H1 (cell line): ENCODE data around the gene ZBTB1. TPM values are rescaled to one million over a fixed set of nuclear protein-coding genes. Genes with fewer than 3 reads are reported as not detected.

Experiments used
- CTCF ChIA-PET: fragments of 300-600 bp; sonication (Branson Sonifier 250); formaldehyde crosslinking; loops from one replicate; lab custom pipeline; 2021; ENCODE audit not compliant: partially characterized antibody; lab: Charles Lee
- POLR2A ChIA-PET: fragments of 300-600 bp; sonication (Branson Sonifier 250); formaldehyde crosslinking; loops from one replicate; lab custom pipeline; 2021; ENCODE audit warnings: inconsistent platforms; ENCODE audit not compliant: partially characterized antibody; lab: Charles Lee
- DNase-seq, 2 experiments: peaks; one replicate each; pipeline versions ENCODE4 v3.0.0 to v3.0.0-alpha.2; 2010 to 2022; ENCODE audit warnings: low spot score in 2 of 2, low read depth in 1 of 2, mixed read lengths in 1 of 2
- FAIRE-seq: peaks from 2 replicates; lab custom pipeline; 2011; peaks lifted over from hg19 to GRCh38; lab: Jason Lieb, UNC
- H2AFZ ChIP-seq: 2 replicates; pipeline ENCODE4 v1.8.1; 2012; ENCODE audit warnings: low read length, inconsistent platforms
- H2AK5ac ChIP-seq: 2 replicates; pipeline ENCODE4 v1.6.1; 2013; ENCODE audit warnings: low read depth, low read length
- H2BK120ac ChIP-seq: replicated peaks from 2 replicates; pipeline ENCODE3; 2013; ENCODE audit warnings: low read depth, low read length, inconsistent platforms
- H2BK12ac ChIP-seq: 2 replicates; pipeline ENCODE4 v1.6.1; 2013; ENCODE audit warnings: low read depth, low read length
- H2BK15ac ChIP-seq: 2 replicates; pipeline ENCODE4 v1.6.1; 2013; ENCODE audit warnings: low read length
- H2BK20ac ChIP-seq: 2 replicates; pipeline ENCODE4 v1.6.1; 2013; ENCODE audit warnings: low read length
- H2BK5ac ChIP-seq: 2 replicates; pipeline ENCODE4 v1.6.1; 2013; ENCODE audit warnings: low read depth, low read length
- H3K14ac ChIP-seq: 2 replicates; pipeline ENCODE4 v1.6.1; 2013; ENCODE audit warnings: inconsistent platforms; ENCODE audit not compliant: insufficient read length
- H3K18ac ChIP-seq: 2 replicates; pipeline ENCODE4 v1.6.1; 2013; ENCODE audit warnings: low read length; ENCODE audit errors: extremely low read depth
- H3K23ac ChIP-seq: 2 replicates; pipeline ENCODE4 v1.6.1; 2013; ENCODE audit warnings: inconsistent platforms; ENCODE audit not compliant: insufficient read length
- H3K23me2 ChIP-seq: 2 replicates; pipeline ENCODE4 v1.6.1; 2013; ENCODE audit warnings: low read depth, low read length
- H3K27ac ChIP-seq: 2 replicates; pipeline ENCODE4 v1.6.1; 2011; ENCODE audit warnings: low read depth, low read length, inconsistent platforms
- H3K27me3 ChIP-seq, 4 experiments: replicated peaks in 1 of 4; 1 replicate in 1 of 4; 2 replicates in 3 of 4; pipeline versions ENCODE4 v1.6.1 to v1.8.1; 2011 to 2013; ENCODE audit warnings: low read length in 3 of 4, mild to moderate bottlenecking in 3 of 4, inconsistent platforms in 2 of 4, mixed read lengths in 2 of 4, moderate library complexity in 1 of 4; ENCODE audit not compliant: control insufficient read depth in 3 of 4, insufficient read depth in 3 of 4; ENCODE audit errors: extremely low read depth in 1 of 4
- H3K36me3 ChIP-seq, 4 experiments: 2 replicates each; pipeline versions ENCODE4 v1.6.1 to v1.8.1; 2011 to 2013; ENCODE audit warnings: mild to moderate bottlenecking in 4 of 4, low read length in 3 of 4, moderate library complexity in 2 of 4, control low read depth in 1 of 4, inconsistent platforms in 1 of 4; ENCODE audit not compliant: insufficient read depth in 4 of 4, control insufficient read depth in 2 of 4
- H3K4ac ChIP-seq: replicated peaks from 2 replicates; pipeline ENCODE3; 2013; ENCODE audit warnings: low read length, low read depth, mixed read lengths, inconsistent platforms; ENCODE audit not compliant: insufficient read length
- H3K4me1 ChIP-seq, 4 experiments: replicated peaks in 1 of 4; 1 replicate in 1 of 4; 2 replicates in 3 of 4; pipeline versions ENCODE4 v1.6.1 to v1.8.1; 2011 to 2013; ENCODE audit warnings: low read length in 3 of 4, inconsistent platforms in 2 of 4, mixed read lengths in 1 of 4; ENCODE audit not compliant: insufficient read depth in 4 of 4, control insufficient read depth in 3 of 4
- H3K4me2 ChIP-seq, 2 experiments: 2 replicates each; pipeline versions ENCODE4 v1.6.1 to v1.8.1; 2011 to 2013; ENCODE audit warnings: low read depth in 2 of 2, low read length in 2 of 2, control low read depth in 1 of 2, inconsistent platforms in 1 of 2, mild to moderate bottlenecking in 1 of 2; ENCODE audit not compliant: insufficient read depth in 1 of 2
- H3K4me3 ChIP-seq, 4 experiments: fragments of 200-600, 300-600 bp in 1 of 4; sonication (generic), shearing (Covaris generic), sonication (Bioruptor Twin) in 1 of 4; 2 replicates each; pipeline versions ENCODE4 v1.5.1 to v1.8.1; 2011 to 2016; ENCODE audit warnings: low read length in 4 of 4, low read depth in 3 of 4, control low read depth in 2 of 4, inconsistent platforms in 2 of 4, mild to moderate bottlenecking in 2 of 4, mixed read lengths in 1 of 4, moderate library complexity in 1 of 4; ENCODE audit not compliant: insufficient read depth in 2 of 4; ENCODE audit errors: extremely low read depth in 1 of 4
- H3K56ac ChIP-seq: replicated peaks from 2 replicates; pipeline ENCODE3; 2013; ENCODE audit warnings: low read depth, mild to moderate bottlenecking, mixed read lengths, low read length, inconsistent platforms; ENCODE audit not compliant: insufficient read length
- H3K79me1 ChIP-seq: 2 replicates; pipeline ENCODE4 v1.6.1; 2013; ENCODE audit warnings: low read depth, low read length, control low read depth
- H3K79me2 ChIP-seq, 2 experiments: 2 replicates each; pipeline versions ENCODE4 v1.6.1 to v1.8.1; 2012 to 2013; ENCODE audit warnings: low read length in 2 of 2, mild to moderate bottlenecking in 2 of 2, inconsistent platforms in 1 of 2; ENCODE audit not compliant: insufficient read depth in 2 of 2, control insufficient read depth in 1 of 2
- H3K9ac ChIP-seq, 4 experiments: replicated peaks in 1 of 4; 1 replicate in 1 of 4; 2 replicates in 3 of 4; pipeline versions ENCODE4 v1.6.1 to v1.8.1; 2011 to 2013; ENCODE audit warnings: low read depth in 3 of 4, low read length in 3 of 4, control low read depth in 2 of 4, mild to moderate bottlenecking in 2 of 4, moderate library complexity in 2 of 4, inconsistent platforms in 1 of 4; ENCODE audit errors: extremely low read depth in 1 of 4
- H3K9me3 ChIP-seq, 2 experiments: 2 replicates each; pipeline versions ENCODE4 v1.6.1 to v1.8.1; 2012 to 2013; ENCODE audit warnings: mild to moderate bottlenecking in 2 of 2, moderate library complexity in 2 of 2, control low read depth in 1 of 2, inconsistent platforms in 1 of 2, low read depth in 1 of 2, low read length in 1 of 2, mixed read lengths in 1 of 2; ENCODE audit not compliant: insufficient read depth in 2 of 2
- H4K20me1 ChIP-seq, 2 experiments: replicated peaks in 1 of 2; 2 replicates each; pipeline versions ENCODE3 to v1.8.1; 2011 to 2013; ENCODE audit warnings: inconsistent platforms in 2 of 2, low read length in 2 of 2, mild to moderate bottlenecking in 1 of 2; ENCODE audit not compliant: insufficient read depth in 2 of 2, control insufficient read depth in 1 of 2
- H4K5ac ChIP-seq: 2 replicates; pipeline ENCODE4 v1.6.1; 2013; ENCODE audit warnings: low read length, low read depth, mixed read lengths, inconsistent platforms; ENCODE audit not compliant: insufficient read length
- H4K8ac ChIP-seq: 2 replicates; pipeline ENCODE4 v1.8.0; 2013; ENCODE audit warnings: mild to moderate bottlenecking, moderate library complexity, low read length, inconsistent platforms; ENCODE audit not compliant: insufficient read depth; ENCODE audit errors: extremely low read depth
- H4K91ac ChIP-seq: replicated peaks from 2 replicates; pipeline ENCODE3; 2013; ENCODE audit warnings: low read length, mixed read lengths, inconsistent platforms; ENCODE audit not compliant: insufficient read length
- CREB1 ChIP-seq: IDR thresholded peaks from 2 replicates; pipeline ENCODE4 v1.6.1; 2012; ENCODE audit warnings: inconsistent platforms
- CTCF ChIP-seq, 3 experiments: IDR thresholded peaks; 1 replicate in 2 of 3; 2 replicates in 1 of 3; pipeline versions ENCODE4 v1.5.1 to v1.6.1; 2011; ENCODE audit warnings: low read length in 3 of 3, mild to moderate bottlenecking in 3 of 3, inconsistent platforms in 2 of 3, low read depth in 1 of 3, moderate library complexity in 1 of 3; ENCODE audit not compliant: insufficient read depth in 1 of 3; ENCODE audit errors: control extremely low read depth in 1 of 3
- GTF2F1 ChIP-seq: IDR thresholded peaks from 2 replicates; pipeline ENCODE4 v1.6.1; 2012; ENCODE audit warnings: low read depth, low read length, improper control_type of control experiment, borderline replicate concordance
- KDM4A ChIP-seq: IDR thresholded peaks from one replicate; pipeline ENCODE4 v1.7.1; 2012; ENCODE audit warnings: low read depth, mild to moderate bottlenecking, moderate library complexity, low read length, inconsistent platforms; ENCODE audit not compliant: severe bottlenecking
- MAX ChIP-seq: IDR thresholded peaks from 2 replicates; pipeline ENCODE4 v1.6.1; 2012; ENCODE audit warnings: inconsistent platforms
- TBP ChIP-seq: IDR thresholded peaks from 2 replicates; pipeline ENCODE4 v1.6.1; 2011; ENCODE audit warnings: low read depth, low read length, improper control_type of control experiment
- WGBS, 2 experiments: shearing (Covaris generic) in 1 of 2; methylation state at CpG; one replicate each; pipeline versions ENCODE4 v1.1.6 to v1.1.7; 2013 to 2015; ENCODE audit warnings: low lambda C conversion rate in 2 of 2, mixed read lengths in 2 of 2, inconsistent platforms in 1 of 2, low coverage in 1 of 2, missing lambda C conversion rate in 1 of 2; ENCODE audit not compliant: insufficient replicate concordance in 2 of 2, insufficient coverage in 1 of 2, insufficient read length in 1 of 2; ENCODE audit errors: extremely low coverage in 1 of 2, missing lambda C conversion rate in 1 of 2; 5-methylcytosine and 5-hydroxymethylcytosine counted together
- polyA plus RNA-seq, 7 experiments: library from polyadenylated mRNA; depleted of rRNA in 3 of 7; stranded (reverse) in 5 of 7; unstranded in 2 of 7; fragments of >200 nt in 5 of 7; fragments of 200-250 nt in 2 of 7; gene quantifications; 1 replicate in 5 of 7; 2 replicates in 1 of 7; 4 replicates in 1 of 7; pipeline versions ENCODE4 v1.2.1 to v1.2.3, GENCODE V29; 2011 to 2013; ENCODE audit warnings: missing spikeins in 2 of 7, mixed read lengths in 2 of 7
- total RNA-seq: library from RNA; stranded (reverse); fragmentation: NEBNext Ultra II Directional; extraction: Animal tissue kit (Norgen Biotek cat#: 25700); gene quantifications from 2 replicates; pipeline ENCODE4 v1.2.1, GENCODE V29; 2021
- TF ChIP-seq, protein P1 (sequence below): IDR thresholded peaks from 2 replicates; pipeline ENCODE4 v1.6.1; 2012; ENCODE audit warnings: low read length, inconsistent platforms

The ZBTB1 gene
- total and polyA plus RNA-seq, 2 of the 8 experiments (the other 6 are each of a cell fraction or from before 2014, with no cell fraction given): 13.6 to 27.5 TPM

- FAIRE-seq: peak; percentile 24
- Histone ChIP-seq H3K56ac (no peak overlapping the region), H3K23ac (no peak overlapping the region), H3K9ac (no peak overlapping the region), H2BK20ac (no peak overlapping the region), H3K4me3 (no peak overlapping the region), H3K79me2 (peaks cover 3 to 89% of the 10 kb centered on the region in 2 experiments), H3K18ac (no peak overlapping the region), H2BK5ac (no peak overlapping the region), H4K8ac (no peak overlapping the region), H3K36me3 (no peaks in the 10 kb centered on the region), H3K27me3 (no peaks in the 10 kb centered on the region), H2AFZ (no peak overlapping the region), H3K79me1 (peaks cover 2% of the 10 kb centered on the region; the same call in 1 of the 2 replicates), H2BK12ac (no peak overlapping the region), H3K23me2 (no peaks in the 10 kb centered on the region), H3K27ac (no peak overlapping the region), H3K9me3 (no peaks in the 10 kb centered on the region; a peak in 1 of 4 replicates), H4K20me1 (peaks cover 2 to 3% of the 10 kb centered on the region in 2 experiments), H4K5ac (no peak overlapping the region), H3K14ac (no peak overlapping the region), H2BK15ac (no peak overlapping the region), H4K91ac (no peak overlapping the region), H3K4me1 (0 out of 7 replicates have a peak, but pooled peaks cover 0 to 3% (median 0%) of the 10 kb centered on the region in 4 experiments), H3K4me2 (no peak overlapping the region), H3K4ac (no peak overlapping the region), H2AK5ac (no peak overlapping the region), H2BK120ac (no peak overlapping the region)
- DNase-seq: no peak
- 80% methylated on average over 1 of the region's 1 CpG; no CpG with 5 or more reads in 1 of the 2 experiments for WGBS, 2 experiments
- CTCF ChIA-PET: interaction anchor here (0.6 to 1.2 kb wide), 8 partner anchors 15 to 245 kb away, joined by 3 to 8 read pairs (median 3); no protein-coding TSS in a partner anchor
- POLR2A ChIA-PET: interaction anchor here (0.9 to 3.1 kb wide), 4 partner anchors 10 to 127 kb away, joined by 3 to 19 read pairs (median 6); partner anchors contain the start of genes HSPA2, ZBTB1 and ZBTB25
- no peak for TF ChIP-seq MAX
- no peak for TF ChIP-seq CTCF (IDR thresholded peaks at IDR 0.05; ENCODE audit: control extremely low read depth in 1 of 3, insufficient read depth in 1 of 3, low read depth in 1 of 3, low read length in 3 of 3)
- TF ChIP-seq TBP: no peak
- no peak for TF ChIP-seq KDM4A
- TF ChIP-seq GTF2F1: no peak
- TF ChIP-seq, protein P1, sequence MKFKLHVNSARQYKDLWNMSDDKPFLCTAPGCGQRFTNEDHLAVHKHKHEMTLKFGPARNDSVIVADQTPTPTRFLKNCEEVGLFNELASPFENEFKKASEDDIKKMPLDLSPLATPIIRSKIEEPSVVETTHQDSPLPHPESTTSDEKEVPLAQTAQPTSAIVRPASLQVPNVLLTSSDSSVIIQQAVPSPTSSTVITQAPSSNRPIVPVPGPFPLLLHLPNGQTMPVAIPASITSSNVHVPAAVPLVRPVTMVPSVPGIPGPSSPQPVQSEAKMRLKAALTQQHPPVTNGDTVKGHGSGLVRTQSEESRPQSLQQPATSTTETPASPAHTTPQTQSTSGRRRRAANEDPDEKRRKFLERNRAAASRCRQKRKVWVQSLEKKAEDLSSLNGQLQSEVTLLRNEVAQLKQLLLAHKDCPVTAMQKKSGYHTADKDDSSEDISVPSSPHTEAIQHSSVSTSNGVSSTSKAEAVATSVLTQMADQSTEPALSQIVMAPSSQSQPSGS: no peak
- no peak for TF ChIP-seq CREB1
Observed at GRCh38 chr14:64515053-64515452, 10.5 kb downstream of the ZBTB1 start.
